Muscle of leg (tissue), 16 donors: ENCODE results near the gene SSNA1. TPM values are rescaled to one million over a fixed set of nuclear protein-coding genes. Genes with fewer than 3 reads are reported as not detected.

ENCODE experiments used
- DNase-seq: peaks from one replicate; pipeline ENCODE4 v3.0.0; 2013
- H3K27ac ChIP-seq: one replicate; pipeline ENCODE4 v1.5.1; 2013; ENCODE audit warnings: mild to moderate bottlenecking, low read length, control low read depth
- H3K27me3 ChIP-seq: one replicate; pipeline ENCODE4 v1.6.1; 2013; ENCODE audit warnings: low read length; ENCODE audit not compliant: control insufficient read depth, insufficient read depth
- H3K36me3 ChIP-seq: one replicate; pipeline ENCODE4 v1.6.1; 2013; ENCODE audit warnings: low read length; ENCODE audit not compliant: control insufficient read depth, insufficient read depth
- H3K4me1 ChIP-seq: one replicate; pipeline ENCODE4 v1.6.1; 2013; ENCODE audit warnings: low read length; ENCODE audit not compliant: control insufficient read depth, insufficient read depth
- H3K4me3 ChIP-seq: one replicate; pipeline ENCODE4 v1.5.1; 2013; ENCODE audit warnings: low read length, control low read depth
- H3K9me3 ChIP-seq: replicated peaks from 2 replicates; pipeline ENCODE4 v1.6.1; 2013; ENCODE audit warnings: low read depth, low read length; ENCODE audit not compliant: control insufficient read depth
- WGBS: methylation state at CpG from one replicate; pipeline ENCODE4 v1.1.5; 2013; ENCODE audit warnings: missing lambda C conversion rate; ENCODE audit not compliant: insufficient coverage; 5-methylcytosine and 5-hydroxymethylcytosine counted together
- long read RNA-seq, 11 donors: transcript quantifications; one replicate each; lab custom pipeline, GENCODE V29; 2026
- polyA plus RNA-seq, 8 donors: library from polyadenylated mRNA; unstranded; fragments of 120-200 nt; gene quantifications; one replicate each; pipeline versions ENCODE4 v1.2.1 to v1.2.3, GENCODE V29; 2013; ENCODE audit warnings: inconsistent platforms in 1 of 8, low replicate concordance in 1 of 8; ENCODE audit not compliant: insufficient read length in 8 of 8, insufficient read depth in 1 of 8
- total RNA-seq: library from RNA; stranded (reverse); fragments of 120-200 nt; gene quantifications from one replicate; pipeline ENCODE4 v1.2.4, GENCODE V29; 2013

The SSNA1 gene, protein sequence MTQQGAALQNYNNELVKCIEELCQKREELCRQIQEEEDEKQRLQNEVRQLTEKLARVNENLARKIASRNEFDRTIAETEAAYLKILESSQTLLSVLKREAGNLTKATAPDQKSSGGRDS
- total RNA-seq (52.9 TPM), polyA plus RNA-seq (10 to 100 TPM; 60.6 to 71.5 (median 68.2) TPM)
- long read RNA-seq, donor 1, transcript SSNA1-202 (2 exons, 1,170 nt) = major isoform, 8 of 13 reads
- long read RNA-seq, donor 1, partial matches to known transcripts = 0 of 13 reads
- long read RNA-seq, donor 1, other reads (novel, unspliced or antisense) = 0 of 13 reads
- long read RNA-seq, donor 2, partial matches to known transcripts = 0 of 4 reads
- long read RNA-seq, donor 2, other reads (novel, unspliced or antisense) = 0 of 4 reads
- long read RNA-seq, donor 3, transcript SSNA1-202 (2 exons, 1,170 nt) = minor isoform, 22 of 60 reads
- long read RNA-seq, donor 3, transcript SSNA1-201 (3 exons, 896 nt) = major isoform, 36 of 60 reads
- long read RNA-seq, donor 3, partial matches to known transcripts = 0 of 60 reads
- long read RNA-seq, donor 3, other reads (novel, unspliced or antisense) = 0 of 60 reads
- long read RNA-seq, donor 4, transcript SSNA1-201 (3 exons, 896 nt) = minor isoform, 13 of 46 reads
- long read RNA-seq, donor 4, transcript SSNA1-202 (2 exons, 1,170 nt) = major isoform, 22 of 46 reads
- long read RNA-seq, donor 4, partial matches to known transcripts = 9 of 46 reads
- long read RNA-seq, donor 4, other reads (novel, unspliced or antisense) = 0 of 46 reads
- long read RNA-seq, donor 5, transcript SSNA1-201 (3 exons, 896 nt) = major isoform, 51 of 108 reads
- long read RNA-seq, donor 5, transcript SSNA1-202 (2 exons, 1,170 nt) = minor isoform, 33 of 108 reads
- long read RNA-seq, donor 5, partial matches to known transcripts = 20 of 108 reads
- long read RNA-seq, donor 5, other reads (novel, unspliced or antisense) = 0 of 108 reads
- long read RNA-seq, donor 6, transcript SSNA1-201 (3 exons, 896 nt) = major isoform, 41 of 83 reads
- long read RNA-seq, donor 6, transcript SSNA1-202 (2 exons, 1,170 nt) = minor isoform, 34 of 83 reads
- long read RNA-seq, donor 6, transcript SSNA1-203 (2 exons, 570 nt) = minor isoform, 7 of 83 reads
- long read RNA-seq, donor 6, partial matches to known transcripts = 0 of 83 reads
- long read RNA-seq, donor 6, other reads (novel, unspliced or antisense) = 0 of 83 reads
- long read RNA-seq, donor 7, transcript SSNA1-201 (3 exons, 896 nt) = major isoform, 30 of 50 reads
- long read RNA-seq, donor 7, transcript SSNA1-202 (2 exons, 1,170 nt) = minor isoform, 19 of 50 reads
- long read RNA-seq, donor 7, partial matches to known transcripts = 0 of 50 reads
- long read RNA-seq, donor 7, other reads (novel, unspliced or antisense) = 0 of 50 reads
- long read RNA-seq, donor 8, transcript SSNA1-201 (3 exons, 896 nt) = major isoform, 15 of 23 reads
- long read RNA-seq, donor 8, transcript SSNA1-202 (2 exons, 1,170 nt) = minor isoform, 7 of 23 reads
- long read RNA-seq, donor 8, partial matches to known transcripts = 0 of 23 reads
- long read RNA-seq, donor 8, other reads (novel, unspliced or antisense) = 0 of 23 reads
- long read RNA-seq, donor 9, transcript SSNA1-202 (2 exons, 1,170 nt) = minor isoform, 16 of 35 reads
- long read RNA-seq, donor 9, transcript SSNA1-201 (3 exons, 896 nt) = major isoform, 17 of 35 reads
- long read RNA-seq, donor 9, partial matches to known transcripts = 0 of 35 reads
- long read RNA-seq, donor 9, other reads (novel, unspliced or antisense) = 0 of 35 reads
- long read RNA-seq, donor 10, transcript SSNA1-201 (3 exons, 896 nt) = major isoform, 19 of 57 reads
- long read RNA-seq, donor 10, transcript SSNA1-202 (2 exons, 1,170 nt) = major isoform, 19 of 57 reads
- long read RNA-seq, donor 10, partial matches to known transcripts = 15 of 57 reads
- long read RNA-seq, donor 10, other reads (novel, unspliced or antisense) = 0 of 57 reads
- long read RNA-seq, donor 11, transcript SSNA1-201 (3 exons, 896 nt) = major isoform, 25 of 45 reads
- long read RNA-seq, donor 11, transcript SSNA1-202 (2 exons, 1,170 nt) = minor isoform, 11 of 45 reads
- long read RNA-seq, donor 11, partial matches to known transcripts = 7 of 45 reads
- long read RNA-seq, donor 11, other reads (novel, unspliced or antisense) = 0 of 45 reads

GRCh38 chr9:137188490-137189296, at the start of gene SSNA1, which contains the start of gene ANAPC2:
Gene SSNA1, plus strand, starts transcription at chr9:137188676. Its CDS starts 51 bp downstream, at chr9:137188727.
Gene ANAPC2, minus strand, starts transcription at chr9:137188560. Its CDS starts 28 bp downstream, at chr9:137188532.
- Histone ChIP-seq H3K4me1 (peaks cover 47% of the 10 kb centered on the region), H3K9me3 (no peaks in the 10 kb centered on the region), H3K27ac (peak within 1 kb of the TSS; percentile 85), H3K36me3 (peaks cover 67% of the 10 kb centered on the region), H3K27me3 (no peaks in the 10 kb centered on the region), H3K4me3 (peak within 1 kb of the TSS; percentile 99)
- under 1% methylated on average over 93 of the region's 98 CpGs for WGBS
- DNase-seq = peak; percentile 98

- DNase-seq = peak; percentile 62
Observed at GRCh38 chr9:137138722-137139467, 49.6 kb upstream of the SSNA1 start, which contains the start of gene GRIN1. Gene GRIN1, plus strand, starts transcription at chr9:137139154. Its CDS starts 333 bp downstream, at chr9:137139487.

GRCh38 chr9:137139468-137140150, 48.9 kb upstream of the SSNA1 start:
- 21% methylated on average over 35 of the region's 37 CpGs for WGBS
- peaks cover 77% of the 10 kb centered on the region for H3K27me3 ChIP-seq
- H3K36me3 ChIP-seq = no peaks in the 10 kb centered on the region
- H3K4me1 ChIP-seq = peaks cover 22% of the 10 kb centered on the region
- no peak overlapping the region for H3K27ac ChIP-seq
- H3K4me3 ChIP-seq = no peak overlapping the region
- no peak for DNase-seq
- no peaks in the 10 kb centered on the region for H3K9me3 ChIP-seq

More at GRCh38 chr9:137138722-137139467, 49.6 kb upstream of the SSNA1 start, which contains the start of gene GRIN1:
- Histone ChIP-seq H3K9me3 (no peaks in the 10 kb centered on the region), H3K4me1 (peaks cover 22% of the 10 kb centered on the region), H3K27me3 (peaks cover 76% of the 10 kb centered on the region), H3K36me3 (no peaks in the 10 kb centered on the region), H3K27ac (no peak within 1 kb of the TSS), H3K4me3 (no peak within 1 kb of the TSS)
- WGBS = 4% methylated on average over 104 of the region's 104 CpGs

GRCh38 chr9:137140151-137141012, 48.1 kb upstream of the SSNA1 start:
- DNase-seq = no peak
- Histone ChIP-seq H3K4me3 (no peak overlapping the region), H3K4me1 (peaks cover 22% of the 10 kb centered on the region), H3K9me3 (no peaks in the 10 kb centered on the region), H3K36me3 (no peaks in the 10 kb centered on the region), H3K27me3 (peaks cover 77% of the 10 kb centered on the region), H3K27ac (no peak overlapping the region)
- 47% methylated on average over 19 of the region's 26 CpGs for WGBS

DNA sequence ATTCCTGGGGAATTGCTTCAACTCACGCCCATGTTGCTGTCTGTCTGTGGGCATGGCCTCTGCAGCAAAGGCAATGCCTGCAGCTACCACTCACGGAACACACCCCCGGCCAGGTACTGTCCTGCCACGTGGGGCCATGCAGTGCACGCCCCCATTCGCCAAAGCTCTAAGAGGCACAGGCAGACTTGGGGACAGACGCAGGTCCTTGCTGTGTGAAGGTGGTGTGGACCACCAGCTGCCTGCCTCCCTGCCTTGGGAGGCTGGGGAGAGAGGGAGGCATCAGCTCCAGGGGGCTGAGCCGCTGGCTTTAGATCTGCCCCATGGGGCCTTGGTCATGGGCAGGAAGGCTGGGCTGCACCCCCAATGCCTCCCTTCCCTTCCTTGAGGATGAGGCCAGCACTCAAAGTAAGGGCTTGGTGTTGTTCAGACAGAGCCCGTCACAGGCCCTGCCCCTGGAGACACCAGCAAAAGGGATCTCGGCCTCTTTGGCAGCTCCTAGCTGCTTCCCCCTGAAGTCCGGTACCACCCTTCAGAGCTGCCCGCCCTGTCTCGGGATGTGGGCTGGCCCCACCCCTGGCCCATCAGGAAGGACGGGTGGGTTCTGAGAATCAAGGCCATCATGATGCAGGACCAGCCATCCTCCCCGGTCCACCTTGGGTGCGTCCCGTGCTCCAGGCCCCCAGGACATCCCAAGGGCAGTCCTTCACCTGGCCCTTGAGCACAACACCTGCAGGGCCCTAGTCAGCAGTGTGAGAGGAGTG, 47.2 kb upstream of the SSNA1 start:
- Histone ChIP-seq H3K4me3 (no peak overlapping the region), H3K36me3 (no peaks in the 10 kb centered on the region), H3K27me3 (peaks cover 71% of the 10 kb centered on the region), H3K4me1 (peaks cover 22% of the 10 kb centered on the region), H3K27ac (no peak overlapping the region), H3K9me3 (no peaks in the 10 kb centered on the region)
- 68% methylated on average over 13 of the region's 17 CpGs for WGBS
- DNase-seq = no peak

DNA sequence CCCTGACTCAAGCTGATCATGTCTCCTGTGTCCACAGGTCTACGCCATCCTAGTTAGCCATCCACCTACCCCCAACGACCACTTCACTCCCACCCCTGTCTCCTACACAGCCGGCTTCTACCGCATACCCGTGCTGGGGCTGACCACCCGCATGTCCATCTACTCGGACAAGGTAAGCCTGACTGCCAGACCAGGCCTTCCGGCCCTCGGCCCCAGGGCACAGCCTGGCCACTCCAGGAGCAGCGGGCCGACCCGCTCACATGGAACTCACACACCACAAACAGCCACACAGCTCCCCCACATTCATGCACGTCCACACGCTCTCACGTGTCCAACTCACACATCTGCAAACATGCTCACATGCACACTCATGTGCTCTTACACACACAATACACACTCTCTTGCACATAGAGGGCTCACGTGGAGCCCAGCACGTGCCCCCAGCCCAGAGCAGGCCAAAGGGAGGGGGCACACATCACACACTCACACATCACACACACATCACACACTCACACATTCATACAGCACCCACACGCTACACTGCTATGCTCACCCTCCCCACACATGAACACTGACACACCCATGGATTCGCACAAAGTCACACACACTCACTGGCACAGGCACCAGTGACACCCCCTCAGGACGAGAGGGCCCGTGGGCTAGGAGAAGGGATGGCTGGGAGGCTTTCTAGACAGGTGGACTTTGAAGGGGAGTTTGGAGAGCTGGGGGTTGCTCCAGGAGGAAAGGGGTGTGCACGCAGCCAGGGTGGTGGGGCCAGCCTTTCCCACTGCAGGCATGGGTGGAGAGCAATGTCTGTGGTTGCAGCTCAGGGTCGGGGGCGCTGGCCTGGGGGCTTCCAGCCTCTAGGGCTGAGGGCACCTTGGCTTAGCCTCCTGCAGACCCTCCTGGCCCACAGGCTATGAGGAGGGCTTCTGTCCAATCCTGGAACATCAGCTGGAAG, 46.2 kb upstream of the SSNA1 start:
- H3K4me3 ChIP-seq = no peak overlapping the region
- peaks cover 61% of the 10 kb centered on the region for H3K27me3 ChIP-seq
- 74% methylated on average over 18 of the region's 24 CpGs for WGBS

More for the DNA sequence above, 46.2 kb upstream of the SSNA1 start:
- H3K9me3 ChIP-seq = no peaks in the 10 kb centered on the region
- no peak overlapping the region for H3K27ac ChIP-seq
- DNase-seq = no peak
- no peaks in the 10 kb centered on the region for H3K36me3 ChIP-seq
- peaks cover 13% of the 10 kb centered on the region for H3K4me1 ChIP-seq
